Activated naive CD8-positive, alpha-beta T cell treated with anti-CD3 and anti-CD28 coated beads for 36 hours (primary cell): Measurements from ENCODE around the gene MRPS11. TPM values are rescaled to one million over a fixed set of nuclear protein-coding genes. Genes with fewer than 3 reads are reported as not detected.
A peak's percentile ranks its signal among the peaks of the same experiment; 100 is the strongest.
"Not testable (repeated sequence)": the region's sequence is repeated elsewhere in the genome, so short reads cannot be mapped to it uniquely, and the experiment has no call there.

ENCODE experiments used
- DNase-seq: peaks from one replicate; pipeline ENCODE4 v3.0.0; 2021
- H3K27ac Mint-ChIP-seq: one replicate; pipeline ENCODE4 v1.8.0; 2022; ENCODE audit warnings: mild to moderate bottlenecking, moderate library complexity, mixed read lengths
- H3K27me3 Mint-ChIP-seq: one replicate; pipeline ENCODE4 v1.8.0; 2022; ENCODE audit warnings: mild to moderate bottlenecking, mixed read lengths
- H3K36me3 Mint-ChIP-seq: one replicate; pipeline ENCODE4 v1.8.0; 2021; ENCODE audit warnings: mild to moderate bottlenecking, mixed read lengths
- H3K4me1 Mint-ChIP-seq: one replicate; pipeline ENCODE4 v1.8.0; 2021; ENCODE audit warnings: mixed read lengths
- H3K4me3 Mint-ChIP-seq: one replicate; pipeline ENCODE4 v1.8.0; 2022; ENCODE audit warnings: mild to moderate bottlenecking, moderate library complexity, mixed read lengths
- H3K9me3 Mint-ChIP-seq: one replicate; pipeline ENCODE4 v1.8.0; 2022; ENCODE audit warnings: mixed read lengths
- total RNA-seq, 2 experiments: library from RNA; stranded (reverse); gene quantifications; one replicate each; pipeline ENCODE4 v1.2.3, GENCODE V29; 2021

The MRPS11 gene
- total RNA-seq = 10 to 100 TPM; 82.9 to 85.2 TPM

DNA sequence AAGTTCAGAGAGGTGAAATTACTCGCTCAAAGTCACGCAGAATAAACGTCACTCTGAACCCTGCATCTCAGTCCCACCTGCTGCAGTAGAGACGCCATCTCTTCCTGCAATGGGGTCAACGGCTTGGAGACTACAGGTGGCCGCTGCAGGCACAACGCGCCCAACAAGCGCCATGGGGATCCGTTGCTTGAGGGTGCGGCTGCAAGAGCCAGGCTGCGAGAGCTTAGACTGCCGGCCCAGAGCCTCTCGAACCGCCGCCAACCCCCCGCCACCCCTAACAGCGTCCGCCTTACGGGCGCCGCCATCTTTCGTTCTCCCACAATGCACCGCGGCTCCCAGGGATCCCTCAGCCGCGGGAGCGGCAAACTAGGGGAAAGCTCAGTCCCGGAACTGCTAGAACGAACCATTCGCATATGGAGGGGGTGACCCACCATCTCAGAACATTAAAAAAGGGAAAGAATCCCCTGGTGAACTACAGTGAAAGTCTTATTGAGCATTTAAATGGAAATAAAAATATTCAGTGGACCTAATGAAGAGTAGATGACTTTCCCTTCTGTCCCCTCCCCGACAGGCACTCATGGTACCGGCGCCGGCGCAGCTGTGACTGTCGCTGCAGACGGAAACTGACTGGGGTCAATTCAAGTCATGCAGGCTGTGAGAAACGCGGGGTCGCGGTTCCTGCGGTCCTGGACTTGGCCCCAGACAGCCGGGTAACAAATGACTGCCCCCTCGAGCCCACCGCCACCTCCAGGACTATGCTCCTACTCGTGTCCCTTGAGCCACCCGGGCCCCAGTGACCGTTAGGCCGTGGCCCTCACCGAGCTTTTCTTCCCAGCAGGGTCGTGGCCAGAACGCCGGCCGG, at the start of gene MRPS11, which contains the start of gene MRPL46:
Gene MRPS11, plus strand, starts transcription at position 636 of the 862 bp plus-strand sequence. Its CDS starts 10 bp downstream, at position 646.
Gene MRPL46, minus strand, starts transcription at position 316 of the 862 bp plus-strand sequence. Its CDS starts 11 bp downstream, at position 305.
- DNase-seq = peak; percentile 87
- H3K4me3 Mint-ChIP-seq = peak within 1 kb of the TSS; percentile 95
- peaks cover 19% of the 10 kb centered on the region for H3K36me3 Mint-ChIP-seq
- H3K27ac Mint-ChIP-seq = peak within 1 kb of the TSS; percentile 98
- no peaks in the 10 kb centered on the region for H3K9me3 Mint-ChIP-seq
- H3K4me1 Mint-ChIP-seq = peaks cover 23% of the 10 kb centered on the region
- H3K27me3 Mint-ChIP-seq = no peaks in the 10 kb centered on the region

DNA sequence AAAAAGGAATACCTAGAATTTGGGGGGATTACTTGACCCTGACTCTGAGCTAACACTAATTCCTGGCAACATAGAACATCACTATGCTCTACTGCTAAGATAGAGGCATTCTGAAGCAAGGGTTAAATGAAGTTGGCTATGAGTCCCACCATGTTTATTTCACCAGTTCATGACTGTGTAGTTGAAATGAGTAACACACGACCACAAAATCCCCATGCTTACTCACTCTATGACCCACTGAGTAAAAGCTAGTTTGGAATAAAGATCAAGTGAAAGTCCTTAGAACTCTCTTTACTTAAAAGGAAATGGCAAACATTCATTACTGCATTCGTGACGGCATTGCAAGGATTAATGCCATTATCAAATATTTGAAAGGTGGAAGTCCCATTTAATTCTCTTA, 47.7 kb upstream of the MRPS11 start:
- Mint-ChIP-seq H3K27me3 (peaks cover 29% of the 10 kb centered on the region), H3K27ac (no peak overlapping the region), H3K4me1 (peaks cover 3% of the 10 kb centered on the region), H3K36me3 (no peaks in the 10 kb centered on the region), H3K9me3 (no peaks in the 10 kb centered on the region), H3K4me3 (no peak overlapping the region)
- DNase-seq = no peak

DNA sequence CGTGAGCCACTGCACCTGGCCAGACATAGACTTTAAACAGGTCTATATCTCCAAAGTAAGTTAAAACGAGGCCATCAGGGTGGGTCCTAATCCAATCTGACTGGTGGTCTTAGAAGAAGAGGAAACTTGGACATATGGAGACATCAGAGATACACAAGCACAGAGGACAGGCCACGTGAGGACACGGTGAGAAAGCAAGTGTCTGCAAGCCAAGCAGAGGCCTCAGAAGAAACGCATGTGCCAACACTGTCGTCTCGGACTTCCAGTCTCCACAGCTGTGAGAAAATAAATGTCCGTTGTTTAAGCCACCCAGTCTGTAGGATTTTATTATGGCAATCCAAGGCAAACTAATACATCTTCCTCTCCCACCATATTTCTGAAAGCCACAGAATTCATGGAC, 44.2 kb upstream of the MRPS11 start:
- no peak for DNase-seq
- Mint-ChIP-seq H3K36me3 (no peaks in the 10 kb centered on the region), H3K9me3 (no peaks in the 10 kb centered on the region), H3K27ac (no peak overlapping the region), H3K27me3 (peaks cover 22% of the 10 kb centered on the region), H3K4me3 (no peak overlapping the region), H3K4me1 (peaks cover 3% of the 10 kb centered on the region)

DNA sequence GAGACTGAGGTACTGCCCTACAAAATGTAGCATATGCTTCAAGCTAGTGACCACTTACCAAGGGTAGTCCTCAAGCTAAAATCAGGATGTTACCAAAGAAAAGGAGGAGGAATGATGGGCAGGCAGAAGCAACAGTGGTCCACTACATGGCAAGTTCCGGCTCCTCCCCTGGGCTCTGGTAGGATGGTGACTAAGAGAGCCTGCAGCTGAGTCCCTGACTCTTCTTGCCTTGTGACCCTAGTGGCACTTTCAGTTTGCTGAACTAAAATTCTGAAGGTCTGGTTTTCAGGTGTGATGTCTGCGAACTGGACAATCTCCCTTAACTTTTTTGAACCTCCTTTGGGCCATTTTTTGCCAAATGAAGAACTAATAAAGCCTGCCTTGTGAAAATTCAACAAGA, 41.2 kb upstream of the MRPS11 start:
- Mint-ChIP-seq H3K4me1 (no peaks in the 10 kb centered on the region), H3K9me3 (no peaks in the 10 kb centered on the region), H3K36me3 (no peaks in the 10 kb centered on the region), H3K27me3 (peaks cover 14% of the 10 kb centered on the region), H3K4me3 (no peak overlapping the region), H3K27ac (no peak overlapping the region)
- no peak for DNase-seq

DNA sequence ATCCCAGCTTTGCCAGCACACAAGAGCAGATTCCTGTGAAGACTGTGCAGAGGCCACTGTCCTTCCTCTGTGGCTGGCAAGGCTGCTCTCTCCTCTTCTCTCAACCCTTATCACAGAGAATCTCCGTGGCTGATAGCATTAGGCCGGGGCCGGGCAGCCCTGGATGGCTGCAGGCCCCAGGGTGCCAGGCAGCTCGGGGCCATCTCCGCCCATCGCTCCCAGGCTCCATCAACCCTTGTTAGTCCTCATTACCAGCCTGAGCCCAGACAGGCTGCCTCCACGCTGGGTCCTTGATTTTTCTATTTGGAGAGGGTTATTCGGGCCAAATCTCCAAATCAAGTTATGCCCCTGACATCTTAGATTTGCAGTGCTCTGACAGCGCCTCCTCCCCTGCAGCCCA, 39.5 kb upstream of the MRPS11 start:
- no peak overlapping the region for H3K27ac Mint-ChIP-seq
- peaks cover 14% of the 10 kb centered on the region for H3K27me3 Mint-ChIP-seq
- H3K4me3 Mint-ChIP-seq = no peak overlapping the region

DNA sequence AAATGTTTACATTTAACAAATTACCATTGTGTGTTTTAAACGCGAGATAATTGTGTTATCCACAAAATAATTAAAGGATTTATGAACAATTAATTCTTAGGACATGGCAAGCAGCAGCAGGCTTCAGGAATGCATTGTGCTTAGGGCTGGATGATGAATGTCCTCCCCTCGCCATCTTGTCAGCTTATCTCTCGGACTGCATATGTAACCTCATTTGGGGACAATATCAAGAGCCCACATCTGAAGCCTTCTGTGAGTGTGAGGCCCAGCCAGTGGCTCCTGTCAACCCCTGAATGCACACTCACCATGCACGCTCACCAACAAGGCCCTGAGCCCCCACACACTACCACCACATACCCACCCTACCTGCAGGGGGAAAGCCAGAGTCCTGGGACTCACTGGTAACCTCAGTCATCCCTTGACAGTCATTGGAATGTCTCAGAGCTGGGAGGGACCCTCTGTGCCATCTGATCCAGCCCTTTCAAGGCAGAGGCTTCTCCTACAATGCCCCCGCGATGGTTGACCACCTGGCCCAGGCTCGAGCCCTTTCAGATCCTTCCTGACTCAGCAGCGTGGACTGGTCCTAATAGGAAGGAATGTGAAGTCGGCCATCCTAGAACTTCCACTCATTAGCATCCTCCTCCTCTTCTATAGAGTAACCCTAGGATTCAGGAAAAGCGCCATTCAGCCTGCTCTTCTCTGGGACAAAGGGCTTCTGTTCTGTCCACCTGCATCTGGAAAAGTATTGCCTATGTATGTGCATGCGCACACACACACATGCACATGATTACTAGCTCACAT, 38.5 kb upstream of the MRPS11 start:
- Mint-ChIP-seq H3K9me3 (no peaks in the 10 kb centered on the region), H3K4me3 (no peak overlapping the region), H3K36me3 (no peaks in the 10 kb centered on the region), H3K27me3 (peaks cover 14% of the 10 kb centered on the region), H3K4me1 (no peaks in the 10 kb centered on the region), H3K27ac (no peak overlapping the region)
- no peak for DNase-seq

More for the DNA sequence above, 39.5 kb upstream of the MRPS11 start:
- DNase-seq = no peak
- H3K4me1 Mint-ChIP-seq = no peaks in the 10 kb centered on the region
- H3K36me3 Mint-ChIP-seq = no peaks in the 10 kb centered on the region
- H3K9me3 Mint-ChIP-seq = no peaks in the 10 kb centered on the region

DNA sequence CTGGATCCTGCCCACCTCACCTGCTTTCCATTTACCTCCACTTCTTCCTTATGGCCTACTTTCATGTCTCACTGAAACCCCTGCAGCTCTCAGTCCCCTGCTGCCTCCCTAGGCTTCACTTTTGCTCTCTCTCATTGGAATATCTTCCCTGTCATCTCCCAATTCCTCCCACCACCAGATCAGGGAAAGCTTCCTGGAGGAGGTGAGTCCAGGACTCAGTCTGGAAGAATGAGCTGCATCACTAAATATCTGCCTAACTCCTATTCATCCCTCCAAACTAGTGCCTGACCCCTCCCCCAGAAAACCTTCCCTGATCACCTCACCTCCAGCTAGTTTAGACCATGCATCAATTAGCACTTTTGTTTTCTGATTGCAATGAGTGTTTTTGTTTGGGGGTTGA, 37.5 kb upstream of the MRPS11 start:
- H3K27ac Mint-ChIP-seq = no peak overlapping the region
- no peak overlapping the region for H3K4me3 Mint-ChIP-seq
- no peaks in the 10 kb centered on the region for H3K36me3 Mint-ChIP-seq
- H3K27me3 Mint-ChIP-seq = peaks cover 9% of the 10 kb centered on the region
- no peaks in the 10 kb centered on the region for H3K9me3 Mint-ChIP-seq
- H3K4me1 Mint-ChIP-seq = no peaks in the 10 kb centered on the region
- DNase-seq = no peak

DNA sequence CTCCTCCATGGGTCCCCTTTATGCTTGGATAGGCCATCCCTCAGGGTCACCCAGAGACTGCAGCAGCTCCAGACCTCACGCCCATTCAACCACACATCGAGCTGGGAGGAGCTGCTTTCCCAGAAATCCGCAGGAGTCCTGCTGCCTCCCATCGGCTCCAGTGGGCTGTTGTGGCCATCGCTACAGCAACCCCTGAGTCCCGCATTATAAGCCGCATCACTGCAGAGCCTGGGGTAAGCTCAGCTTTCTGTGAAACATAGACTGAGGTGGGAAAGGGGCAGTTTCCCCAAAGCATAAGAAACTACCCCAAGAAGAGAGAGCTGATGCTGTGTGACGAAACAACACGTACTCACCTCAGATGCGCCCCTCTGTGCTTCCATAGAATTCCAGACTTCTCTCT, 36.1 kb upstream of the MRPS11 start:
- Mint-ChIP-seq H3K9me3 (no peaks in the 10 kb centered on the region), H3K27ac (no peak overlapping the region), H3K27me3 (peaks cover 10% of the 10 kb centered on the region), H3K4me3 (no peak overlapping the region), H3K4me1 (no peaks in the 10 kb centered on the region), H3K36me3 (no peaks in the 10 kb centered on the region)
- no peak for DNase-seq

DNA sequence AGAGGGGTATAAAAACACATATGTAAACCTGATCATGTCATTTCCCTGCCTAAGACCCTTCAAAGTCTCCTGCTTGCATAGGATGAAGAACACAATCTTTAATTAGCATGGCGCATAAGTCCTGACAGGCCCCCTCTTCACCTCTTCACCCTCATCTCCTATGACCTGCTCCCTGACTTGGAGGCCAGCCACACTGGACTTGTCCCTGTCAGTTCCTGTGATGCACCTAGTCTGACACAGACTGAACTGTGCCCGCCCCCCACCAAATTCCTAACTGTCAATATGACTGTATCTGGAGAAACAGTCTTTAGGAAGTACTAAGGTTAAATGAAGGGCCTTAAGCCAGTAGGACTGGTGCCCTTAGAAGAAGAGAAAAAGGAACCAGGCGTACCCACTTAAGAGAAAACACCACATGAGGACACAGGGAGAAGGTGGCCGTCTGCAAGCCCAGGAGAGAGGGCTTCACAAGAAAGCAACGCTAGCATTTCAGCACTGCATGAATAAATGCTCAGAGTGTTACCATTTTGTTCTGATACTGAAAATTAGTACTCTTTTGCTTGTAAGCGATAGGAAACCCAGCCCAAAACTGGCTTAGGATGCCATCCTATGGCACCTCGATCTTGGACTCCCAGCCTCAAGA, 34.3 kb upstream of the MRPS11 start:
- Mint-ChIP-seq H3K27me3 (peaks cover 17% of the 10 kb centered on the region), H3K4me1 (no peaks in the 10 kb centered on the region), H3K27ac (no peak overlapping the region), H3K4me3 (no peak overlapping the region), H3K36me3 (no peaks in the 10 kb centered on the region), H3K9me3 (no peaks in the 10 kb centered on the region)
- no peak for DNase-seq

DNA sequence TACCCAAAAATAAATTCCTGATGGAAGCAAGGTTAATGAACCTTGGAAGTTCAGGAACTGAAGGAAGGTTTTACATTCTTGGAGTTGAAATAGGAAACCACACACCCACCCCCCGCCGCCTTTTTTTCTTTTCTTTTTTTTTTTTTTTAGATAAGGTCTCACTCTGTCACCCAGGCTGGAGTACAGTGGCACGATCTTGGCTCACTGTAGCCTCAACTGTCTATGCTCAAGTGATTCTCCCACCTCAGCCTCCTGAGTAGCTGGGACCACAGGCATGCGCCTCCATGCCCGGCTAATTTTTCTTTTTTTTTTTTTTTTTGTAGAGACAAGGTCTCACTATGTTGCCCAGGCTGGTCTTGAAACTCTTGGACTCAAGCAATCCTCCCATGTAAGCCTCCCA, 33.4 kb upstream of the MRPS11 start:
- H3K27me3 Mint-ChIP-seq = peaks cover 20% of the 10 kb centered on the region
- not testable (repeated sequence) for H3K9me3 Mint-ChIP-seq, H3K27ac Mint-ChIP-seq, DNase-seq, H3K36me3 Mint-ChIP-seq, H3K4me3 Mint-ChIP-seq, H3K4me1 Mint-ChIP-seq

DNA sequence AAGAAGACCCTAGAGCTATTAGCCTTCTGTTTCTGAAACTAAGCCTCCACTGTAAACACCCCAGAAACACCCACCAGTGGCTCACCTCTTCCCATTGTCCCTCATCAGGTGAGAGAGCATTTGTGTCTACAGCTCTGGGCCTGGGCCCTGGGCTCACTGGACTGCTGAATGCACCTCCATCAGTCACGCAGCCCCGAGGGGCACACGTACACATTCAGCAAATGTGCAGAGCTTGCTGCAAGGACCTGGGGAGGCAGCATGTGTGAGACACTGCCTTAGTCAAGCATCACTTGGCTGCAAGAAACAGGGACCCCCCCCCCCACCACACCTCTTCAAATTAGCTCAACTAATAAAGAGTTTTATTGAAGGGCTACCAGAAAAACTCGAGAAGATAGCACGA, 29.3 kb upstream of the MRPS11 start:
- DNase-seq = no peak
- no peaks in the 10 kb centered on the region for H3K4me1 Mint-ChIP-seq

DNA sequence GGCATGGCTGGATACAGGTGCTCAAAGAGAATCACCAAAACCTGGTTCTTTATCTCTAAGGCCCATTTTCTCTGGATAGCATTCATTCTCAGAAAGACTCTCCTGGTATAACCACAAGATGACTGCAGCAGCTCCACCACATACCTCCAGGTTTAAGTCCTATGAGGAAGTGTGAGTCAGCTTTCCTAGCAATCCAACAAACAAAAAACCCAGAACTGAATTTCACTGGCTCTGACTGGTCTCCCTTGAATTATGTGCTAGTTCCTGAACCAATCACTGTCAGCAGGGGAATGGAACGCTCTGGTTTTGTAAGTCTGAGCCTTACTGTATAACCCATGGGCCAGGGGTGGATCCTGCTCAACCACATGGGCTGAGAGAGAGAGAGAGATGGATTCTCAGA, 27.5 kb upstream of the MRPS11 start:
- peaks cover 13% of the 10 kb centered on the region for H3K9me3 Mint-ChIP-seq
- DNase-seq = no peak
- no peak overlapping the region for H3K27ac Mint-ChIP-seq
- peaks cover 40% of the 10 kb centered on the region for H3K27me3 Mint-ChIP-seq
- no peaks in the 10 kb centered on the region for H3K36me3 Mint-ChIP-seq
- H3K4me3 Mint-ChIP-seq = no peak overlapping the region
- H3K4me1 Mint-ChIP-seq = no peaks in the 10 kb centered on the region

More for the DNA sequence above, 29.3 kb upstream of the MRPS11 start:
- H3K4me3 Mint-ChIP-seq = no peak overlapping the region
- H3K27me3 Mint-ChIP-seq = peaks cover 30% of the 10 kb centered on the region
- no peak overlapping the region for H3K27ac Mint-ChIP-seq
- H3K36me3 Mint-ChIP-seq = no peaks in the 10 kb centered on the region
- peaks cover under 1% of the 10 kb centered on the region for H3K9me3 Mint-ChIP-seq

DNA sequence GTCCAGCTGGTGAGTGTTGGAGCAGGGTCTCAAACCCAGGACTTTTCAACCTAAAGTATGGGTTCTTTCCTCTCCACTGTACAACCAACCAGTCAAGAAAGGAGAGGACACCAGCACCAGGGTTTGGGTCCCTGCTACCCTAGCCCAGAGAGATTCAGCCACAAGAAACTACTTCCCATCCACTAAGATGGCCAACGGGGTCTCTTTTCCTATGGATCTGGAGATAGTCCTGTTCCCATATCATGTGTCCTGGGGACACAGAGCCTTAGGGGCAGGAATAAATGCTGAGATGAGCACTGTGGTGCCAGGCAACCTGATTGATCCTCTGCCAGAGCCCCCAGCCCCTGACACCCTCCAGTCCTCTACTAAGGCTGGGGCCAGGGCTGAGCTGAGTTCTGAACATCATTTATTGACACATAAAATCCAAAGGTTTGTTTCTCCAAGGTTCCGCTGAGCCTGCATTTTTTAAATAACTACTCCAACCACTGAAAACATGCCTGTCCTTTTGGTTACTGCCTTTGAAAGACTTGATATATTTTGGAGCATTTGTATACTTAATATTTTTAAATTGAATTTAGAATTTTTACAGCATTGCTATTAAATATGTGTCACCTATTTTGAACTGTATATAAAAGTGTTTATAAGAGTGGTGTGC, 26.3 kb upstream of the MRPS11 start:
- H3K36me3 Mint-ChIP-seq = no peaks in the 10 kb centered on the region
- no peak overlapping the region for H3K4me3 Mint-ChIP-seq
- H3K9me3 Mint-ChIP-seq = peaks cover 13% of the 10 kb centered on the region
- H3K4me1 Mint-ChIP-seq = no peaks in the 10 kb centered on the region
- DNase-seq = no peak
- H3K27me3 Mint-ChIP-seq = peaks cover 40% of the 10 kb centered on the region
- no peak overlapping the region for H3K27ac Mint-ChIP-seq

DNA sequence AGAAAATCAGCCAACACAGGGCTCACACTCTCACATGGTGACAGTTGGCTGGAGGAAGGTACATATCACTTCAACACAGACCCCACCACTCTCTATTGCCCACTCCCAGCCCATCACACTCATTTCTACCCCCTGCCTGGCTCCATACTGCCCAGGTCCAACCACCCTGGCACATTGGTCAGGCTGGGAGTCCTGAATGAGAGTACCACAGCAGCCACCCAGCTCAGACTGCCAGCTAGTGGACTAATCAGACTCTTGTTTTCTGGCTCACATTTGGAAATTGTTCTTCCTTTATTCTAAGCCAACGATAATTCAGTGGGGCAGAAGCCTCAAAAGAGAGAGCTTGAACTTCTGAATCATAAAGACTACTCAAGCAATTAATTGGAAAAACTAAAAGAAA, 20.3 kb upstream of the MRPS11 start:
- Mint-ChIP-seq H3K4me1 (peaks cover 5% of the 10 kb centered on the region), H3K27ac (no peak overlapping the region), H3K36me3 (no peaks in the 10 kb centered on the region), H3K27me3 (peaks cover 10% of the 10 kb centered on the region), H3K9me3 (peaks cover 13% of the 10 kb centered on the region), H3K4me3 (no peak overlapping the region)
- no peak for DNase-seq

DNA sequence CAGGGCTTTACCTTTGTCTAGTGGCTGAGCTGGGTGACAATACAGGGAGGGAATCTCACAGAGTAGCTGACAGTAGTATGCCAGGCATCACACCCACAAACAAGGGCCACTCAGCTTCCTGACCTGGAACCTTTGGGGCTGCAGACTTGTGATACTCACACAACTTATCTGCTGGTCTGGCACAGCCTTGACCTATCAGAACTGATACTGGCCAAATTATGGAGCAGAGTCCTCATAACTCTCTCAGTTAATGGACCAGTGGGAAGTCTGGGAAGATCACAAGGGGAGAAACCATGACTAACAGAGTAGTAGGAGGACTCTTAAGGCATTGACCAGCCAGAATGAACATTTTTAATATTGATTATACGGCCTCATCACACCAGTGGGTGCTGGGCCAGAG, 19.8 kb upstream of the MRPS11 start:
- Mint-ChIP-seq H3K27ac (no peak overlapping the region), H3K27me3 (peaks cover 10% of the 10 kb centered on the region), H3K9me3 (peaks cover 13% of the 10 kb centered on the region), H3K4me3 (no peak overlapping the region), H3K36me3 (no peaks in the 10 kb centered on the region), H3K4me1 (peaks cover 5% of the 10 kb centered on the region)
- DNase-seq = no peak
